Retina (tissue), 1 donor: ENCODE data around the gene EIF5B.
"Not testable (repeated sequence)": the region's sequence is repeated elsewhere in the genome, so short reads cannot be mapped to it uniquely, and the experiment has no call there.

Experiments used
- DNase-seq: peaks from one replicate; pipeline ENCODE4 v3.0.0-alpha.2; 2016

EIF5B gene

GRCh38 chr2:99337113-99338028 lies at the start of gene EIF5B:
Gene EIF5B, plus strand, starts transcription at chr2:99337389. Its CDS starts 166 bp downstream, at chr2:99337555.
- peak; percentile 95 for DNase-seq

GRCh38 chr2:99297994-99298393 lies 39.2 kb upstream of the EIF5B start:
- DNase-seq, result no peak

GRCh38 chr2:99299580-99299979 lies 37.6 kb upstream of the EIF5B start:
- DNase-seq, result no peak

- DNase-seq, result not testable (repeated sequence)
These were observed 36.1 kb upstream of the EIF5B start, which contains the start of gene LYG1 for GRCh38 chr2:99301097-99301496. Gene LYG1, minus strand, starts transcription at chr2:99301197. Its CDS starts 5,527 bp downstream, at chr2:99295670.

- DNase-seq, result no peak
These were observed 19.9 kb upstream of the EIF5B start for GRCh38 chr2:99317161-99317872.

- not testable (repeated sequence) for DNase-seq
These were observed 19.4 kb upstream of the EIF5B start for GRCh38 chr2:99317873-99318200.

GRCh38 chr2:99325384-99325783 lies 11.8 kb upstream of the EIF5B start:
- DNase-seq, result no peak

GRCh38 chr2:99335911-99336803 lies 1.0 kb upstream of the EIF5B start, which contains the start of gene TXNDC9:
Gene TXNDC9, minus strand, starts transcription at chr2:99336333. Its CDS starts 3,123 bp downstream, at chr2:99333210.
- DNase-seq, result peak; percentile 98

GRCh38 chr2:99336804-99337112 lies 431 bp upstream of the EIF5B start:
- no peak for DNase-seq

- DNase-seq, result no peak
These were observed 918 bp downstream of the EIF5B start for GRCh38 chr2:99338029-99338585.

- no peak for DNase-seq
These were observed 3.6 kb downstream of the EIF5B start for GRCh38 chr2:99340669-99341236.

GRCh38 chr2:99342536-99342935 lies 5.3 kb downstream of the EIF5B start:
- no peak for DNase-seq

GRCh38 chr2:99345446-99345845 lies 8.3 kb downstream of the EIF5B start:
- DNase-seq, result not testable (repeated sequence)

GRCh38 chr2:99346218-99346617 lies 9.0 kb downstream of the EIF5B start:
- no peak for DNase-seq

- DNase-seq, result no peak
These were observed 11.0 kb downstream of the EIF5B start for GRCh38 chr2:99348173-99348572.

- no peak for DNase-seq
These were observed 13.0 kb downstream of the EIF5B start for GRCh38 chr2:99350194-99350593.

- no peak for DNase-seq
These were observed 16.9 kb downstream of the EIF5B start for GRCh38 chr2:99354070-99354469.

GRCh38 chr2:99354825-99355224 lies 17.6 kb downstream of the EIF5B start:
- not testable (repeated sequence) for DNase-seq

GRCh38 chr2:99356853-99357252 lies 19.7 kb downstream of the EIF5B start:
- no peak for DNase-seq

GRCh38 chr2:99365661-99366060 lies 28.5 kb downstream of the EIF5B start:
- no peak for DNase-seq

- DNase-seq, result not testable (repeated sequence)
These were observed 31.7 kb downstream of the EIF5B start for GRCh38 chr2:99368854-99369253.

- DNase-seq, result no peak
These were observed 36.0 kb downstream of the EIF5B start for GRCh38 chr2:99373144-99373543.
